A673 (cell line): Measurements from ENCODE around the gene GATC.

Experiments used
- EZH2 ChIP-seq: fragments of 200-600 bp; sonication (generic); IDR thresholded peaks from 2 replicates; pipeline ENCODE4 v1.6.1; 2017; ENCODE audit warnings: borderline replicate concordance, low read depth, mild to moderate bottlenecking, mixed read lengths, antibody characterized with exemption, low read length; ENCODE audit not compliant: poor library complexity, severe bottlenecking
- TF ChIP-seq, protein P1 (sequence below): fragments of 300-800, 200-600 bp; sonication (generic); conservative IDR thresholded peaks from 2 replicates; pipeline ENCODE4 v1.5.1; 2017; ENCODE audit warnings: low read depth, mild to moderate bottlenecking, antibody characterized with exemption, low read length, moderate library complexity, mixed read lengths

DNA sequence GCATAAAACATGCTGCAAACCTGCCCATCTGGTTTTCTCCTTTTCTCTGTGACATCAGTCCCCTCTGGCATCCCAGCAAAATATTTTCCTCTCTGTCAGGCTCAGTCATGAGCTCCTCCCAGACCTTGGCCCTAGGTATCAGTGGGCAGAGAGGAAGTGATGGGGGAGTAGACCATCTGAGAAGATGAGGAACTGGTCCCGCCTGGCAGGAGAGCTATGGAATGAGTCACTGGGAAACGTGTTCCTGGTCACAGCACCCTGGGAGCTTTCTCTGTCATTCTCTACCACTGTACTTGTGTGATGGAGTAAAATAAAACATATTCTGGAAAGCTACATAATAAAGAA, 28.3 kb downstream of the GATC start:
- TF ChIP-seq, protein P1, sequence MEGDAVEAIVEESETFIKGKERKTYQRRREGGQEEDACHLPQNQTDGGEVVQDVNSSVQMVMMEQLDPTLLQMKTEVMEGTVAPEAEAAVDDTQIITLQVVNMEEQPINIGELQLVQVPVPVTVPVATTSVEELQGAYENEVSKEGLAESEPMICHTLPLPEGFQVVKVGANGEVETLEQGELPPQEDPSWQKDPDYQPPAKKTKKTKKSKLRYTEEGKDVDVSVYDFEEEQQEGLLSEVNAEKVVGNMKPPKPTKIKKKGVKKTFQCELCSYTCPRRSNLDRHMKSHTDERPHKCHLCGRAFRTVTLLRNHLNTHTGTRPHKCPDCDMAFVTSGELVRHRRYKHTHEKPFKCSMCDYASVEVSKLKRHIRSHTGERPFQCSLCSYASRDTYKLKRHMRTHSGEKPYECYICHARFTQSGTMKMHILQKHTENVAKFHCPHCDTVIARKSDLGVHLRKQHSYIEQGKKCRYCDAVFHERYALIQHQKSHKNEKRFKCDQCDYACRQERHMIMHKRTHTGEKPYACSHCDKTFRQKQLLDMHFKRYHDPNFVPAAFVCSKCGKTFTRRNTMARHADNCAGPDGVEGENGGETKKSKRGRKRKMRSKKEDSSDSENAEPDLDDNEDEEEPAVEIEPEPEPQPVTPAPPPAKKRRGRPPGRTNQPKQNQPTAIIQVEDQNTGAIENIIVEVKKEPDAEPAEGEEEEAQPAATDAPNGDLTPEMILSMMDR, result no peak
- no peak for TF ChIP-seq EZH2
